Endodermal cell (in vitro differentiated cells): ENCODE results near the gene CELA3B. TPM values are rescaled to one million over a fixed set of nuclear protein-coding genes. Genes with fewer than 3 reads are reported as not detected.

ENCODE experiments used
- DNase-seq: peaks from one replicate; pipeline ENCODE4 v3.0.0-alpha.2; 2017
- H3K27ac ChIP-seq: 2 replicates; pipeline ENCODE4 v1.5.1; 2013; ENCODE audit warnings: mild to moderate bottlenecking, low read depth, low read length, moderate library complexity
- H3K27me3 ChIP-seq: 2 replicates; pipeline ENCODE4 v1.6.1; 2013; ENCODE audit warnings: mild to moderate bottlenecking, low read length, moderate library complexity; ENCODE audit not compliant: insufficient read depth, control insufficient read depth, poor library complexity, severe bottlenecking
- H3K36me3 ChIP-seq: 2 replicates; pipeline ENCODE4 v1.7.0; 2013; ENCODE audit warnings: mild to moderate bottlenecking, low read length, moderate library complexity; ENCODE audit not compliant: control insufficient read depth, insufficient read depth
- H3K4me1 ChIP-seq: one replicate; pipeline ENCODE4 v1.7.0; 2013; ENCODE audit warnings: low read length; ENCODE audit not compliant: control insufficient read depth, insufficient read depth
- H3K4me3 ChIP-seq: 2 replicates; pipeline ENCODE4 v1.5.1; 2013; ENCODE audit warnings: mild to moderate bottlenecking, low read length, moderate library complexity
- H3K9ac ChIP-seq: 2 replicates; pipeline ENCODE4 v1.6.1; 2013; ENCODE audit warnings: mild to moderate bottlenecking, low read length, moderate library complexity; ENCODE audit not compliant: poor library complexity, severe bottlenecking; ENCODE audit errors: extremely low read depth
- H3K9me3 ChIP-seq: 2 replicates; pipeline ENCODE4 v1.6.1; 2013; ENCODE audit warnings: mild to moderate bottlenecking, low read length, moderate library complexity; ENCODE audit not compliant: control insufficient read depth
- H3K27ac Mint-ChIP-seq: 2 replicates; pipeline ENCODE4 v1.8.0; 2020; ENCODE audit warnings: mixed read lengths
- H3K27me3 Mint-ChIP-seq: 2 replicates; pipeline ENCODE4 v1.8.0; 2021; ENCODE audit warnings: mild to moderate bottlenecking, mixed read lengths; ENCODE audit not compliant: insufficient read depth
- H3K36me3 Mint-ChIP-seq: 2 replicates; pipeline ENCODE4 v1.8.0; 2020; ENCODE audit warnings: low read depth, mixed read lengths
- H3K4me1 Mint-ChIP-seq: 2 replicates; pipeline ENCODE4 v1.8.0; 2020; ENCODE audit warnings: mixed read lengths
- H3K4me3 Mint-ChIP-seq: 2 replicates; pipeline ENCODE4 v1.8.0; 2020; ENCODE audit warnings: mild to moderate bottlenecking, moderate library complexity, mixed read lengths
- H3K9me3 Mint-ChIP-seq: 2 replicates; pipeline ENCODE4 v1.8.0; 2020; ENCODE audit warnings: mild to moderate bottlenecking, mixed read lengths
- CTCF ChIP-seq: fragments of 200-600 bp; sonication (generic); conservative IDR thresholded peaks from 2 replicates; pipeline ENCODE4 v1.5.0; 2021; ENCODE audit warnings: antibody characterized with exemption, mild to moderate bottlenecking
- WGBS, 2 experiments: methylation state at CpG; one replicate each; pipeline versions ENCODE4 v1.1.5 to v1.1.7; 2013; ENCODE audit warnings: missing lambda C conversion rate in 2 of 2, mixed read lengths in 1 of 2; ENCODE audit not compliant: insufficient coverage in 1 of 2, insufficient read length in 1 of 2; 5-methylcytosine and 5-hydroxymethylcytosine counted together
- total RNA-seq, 2 donors: library from RNA; stranded (reverse); fragmentation: NEBNext Ultra II Directional in 1 of 2; extraction: Animal tissue kit (Norgen Biotek cat#: 25700) in 1 of 2; gene quantifications; 2 replicates in 1 of 2; 3 replicates in 1 of 2; pipeline ENCODE4 v1.2.1, GENCODE V29; 2021

The CELA3B gene
- total RNA-seq, 2 donors from 2014 or later: not detected

DNA sequence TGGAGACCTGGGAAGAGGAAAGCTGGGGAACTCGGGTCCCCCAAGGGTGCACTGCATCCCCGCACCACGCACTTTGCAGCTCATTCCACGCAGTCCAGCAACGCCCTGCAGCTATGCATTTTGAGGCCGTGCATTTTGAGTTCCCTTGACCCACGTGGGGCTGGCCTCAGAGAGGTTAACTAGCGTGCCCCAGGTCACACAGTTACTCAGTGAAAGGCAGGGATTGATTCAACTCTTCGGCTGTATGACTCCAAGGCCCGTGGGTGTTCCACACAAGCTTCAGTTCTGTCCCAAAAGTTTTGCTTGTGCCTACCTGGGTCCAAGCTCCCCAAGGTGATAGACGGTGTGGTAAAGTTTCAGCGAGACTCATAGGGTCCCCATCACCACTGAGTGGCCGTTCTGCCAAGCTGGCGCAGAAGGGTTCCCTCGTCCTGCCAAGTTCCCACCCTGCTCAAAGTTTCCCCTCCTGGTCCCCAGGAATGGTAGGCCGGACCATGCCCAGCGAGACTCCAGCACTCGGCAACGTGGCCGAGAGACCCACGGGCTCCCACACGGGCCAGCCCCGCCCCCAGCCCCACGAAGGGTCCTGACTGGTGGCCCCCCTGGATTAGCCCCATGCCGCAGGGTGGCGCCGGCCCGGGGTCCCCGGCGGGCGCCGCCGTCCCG lies 40.3 kb upstream of the CELA3B start:
- 7 to 17% methylated on average over 17 to 34 of the region's 34 CpGs for WGBS, 2 experiments
- peak overlapping the region; percentile 65 for H3K4me3 Mint-ChIP-seq
- Histone ChIP-seq H3K4me1 (peaks cover 27% of the 10 kb centered on the region), H3K36me3 (peaks cover 21% of the 10 kb centered on the region), H3K27ac (peak overlapping the region; percentile 22), H3K9ac (peak overlapping the region; percentile 37), H3K4me3 (peak overlapping the region; percentile 85), H3K27me3 (no peaks in the 10 kb centered on the region), H3K9me3 (no peaks in the 10 kb centered on the region)
- H3K36me3 Mint-ChIP-seq: peaks cover 4% of the 10 kb centered on the region
- H3K27ac Mint-ChIP-seq: peak overlapping the region; percentile 86
- H3K4me1 Mint-ChIP-seq: peaks cover 63% of the 10 kb centered on the region
- H3K27me3 Mint-ChIP-seq: no peaks in the 10 kb centered on the region
- no peaks in the 10 kb centered on the region for H3K9me3 Mint-ChIP-seq
- peak; percentile 68 for DNase-seq
- TF ChIP-seq CTCF: no peak

- H3K36me3 Mint-ChIP-seq: peaks cover 4% of the 10 kb centered on the region
- Histone ChIP-seq H3K27me3 (no peaks in the 10 kb centered on the region), H3K36me3 (peaks cover 16% of the 10 kb centered on the region), H3K4me1 (peaks cover 23% of the 10 kb centered on the region), H3K4me3 (peak within 1 kb of the TSS; percentile 85), H3K27ac (peak within 1 kb of the TSS; percentile 76), H3K9ac (peak within 1 kb of the TSS; percentile 41), H3K9me3 (no peaks in the 10 kb centered on the region)
- TF ChIP-seq CTCF: no peak
- WGBS, 2 experiments: 0% methylated on average over 42 of the region's 52 CpGs; no CpG with 5 or more reads in 1 of the 2 experiments
- H3K27ac Mint-ChIP-seq: peak within 1 kb of the TSS; percentile 89
- H3K4me3 Mint-ChIP-seq: peak within 1 kb of the TSS; percentile 65
- DNase-seq: no peak
- peaks cover 63% of the 10 kb centered on the region for H3K4me1 Mint-ChIP-seq
- no peaks in the 10 kb centered on the region for H3K9me3 Mint-ChIP-seq
- H3K27me3 Mint-ChIP-seq: no peaks in the 10 kb centered on the region
These were observed 39.8 kb upstream of the CELA3B start, which contains the start of gene HSPG2 for GRCh38 chr1:21937034-21937371. Gene HSPG2, minus strand, starts transcription at chr1:21937310. Its CDS starts 93 bp downstream, at chr1:21937217.

DNA sequence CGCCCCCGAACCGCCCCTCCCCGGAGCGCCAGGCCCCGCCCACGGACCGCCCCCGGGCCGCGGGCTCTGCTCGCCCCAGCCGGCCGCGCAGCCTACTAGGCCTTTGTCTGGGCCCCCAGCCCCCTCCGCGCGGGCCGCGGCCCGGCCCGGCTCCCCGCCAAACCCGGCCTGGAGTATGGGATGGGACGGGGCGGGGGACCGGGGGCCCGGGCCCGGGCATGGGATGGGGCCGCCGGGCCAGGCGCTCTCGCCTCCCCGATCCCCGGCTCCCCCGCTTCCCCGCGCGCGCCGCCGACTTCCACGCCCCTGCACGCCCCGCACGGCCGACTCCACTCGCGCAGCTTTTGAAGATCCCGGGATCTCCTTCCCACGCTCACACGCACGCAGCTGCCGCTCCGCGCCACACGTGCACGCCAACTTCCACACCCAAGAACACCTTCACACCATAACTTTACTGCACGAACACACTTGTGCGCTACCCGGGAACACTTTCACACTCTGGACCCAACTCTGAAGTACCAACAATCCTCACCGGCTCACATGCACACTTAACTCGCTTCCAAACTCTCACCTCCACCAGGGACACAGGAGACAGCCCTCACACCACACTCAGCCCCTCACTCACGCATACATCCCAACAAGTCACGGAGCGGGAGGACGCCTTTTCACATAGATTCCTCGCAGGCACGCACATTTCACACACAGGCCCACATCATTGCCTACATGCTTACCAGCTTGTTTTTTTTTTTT lies 39.3 kb upstream of the CELA3B start:
- peak overlapping the region; percentile 65 for H3K4me3 Mint-ChIP-seq
- Histone ChIP-seq H3K4me1 (peaks cover 24% of the 10 kb centered on the region), H3K9ac (peak overlapping the region; percentile 41), H3K9me3 (no peaks in the 10 kb centered on the region), H3K27ac (peak overlapping the region; percentile 76), H3K27me3 (no peaks in the 10 kb centered on the region), H3K36me3 (peaks cover 12% of the 10 kb centered on the region), H3K4me3 (peak overlapping the region; percentile 62)
- no peaks in the 10 kb centered on the region for H3K27me3 Mint-ChIP-seq
- peaks cover 4% of the 10 kb centered on the region for H3K36me3 Mint-ChIP-seq
- no peak for TF ChIP-seq CTCF
- H3K4me1 Mint-ChIP-seq: peaks cover 62% of the 10 kb centered on the region
- peak overlapping the region; percentile 89 for H3K27ac Mint-ChIP-seq
- 18 to 32% methylated on average over 14 to 58 of the region's 69 CpGs for WGBS, 2 experiments
- DNase-seq: peak; percentile 92
- H3K9me3 Mint-ChIP-seq: no peaks in the 10 kb centered on the region
